Right ventricle myocardium superior (tissue), 1 donor: Measurements from ENCODE around the gene ADAMTS16. TPM values are rescaled to one million over a fixed set of nuclear protein-coding genes. Genes with fewer than 3 reads are reported as not detected.

Experiments
- ATAC-seq: fragments of 200-7000 bp; cut with Tn5 transposase; one replicate; pipeline ENCODE4 v1.9.1; 2020; ENCODE audit warnings: mild to moderate bottlenecking; ENCODE audit not compliant: poor library complexity
- DNase-seq: peaks from one replicate; pipeline ENCODE4 v3.0.0-alpha.2; 2020
- intact Hi-C: fragments of 100-400 bp; cut with DNase I; formaldehyde crosslinking; loops from one replicate; pipeline ENCODE4 v1.11.2; 2022
- total RNA-seq: library from RNA; stranded (reverse); fragmentation: NEBNext Ultra II Directional; extraction: Animal tissue kit (Norgen Biotek cat#: 25700); gene quantifications from one replicate; pipeline ENCODE4 v1.2.1, GENCODE V29; 2021
- donor health status: DM: no; HTN: yes; CAD: no; lungs with severe emphysema.

Gene ADAMTS16
- total RNA-seq, 1 donor from 2014 or later = 0.05 TPM

DNA sequence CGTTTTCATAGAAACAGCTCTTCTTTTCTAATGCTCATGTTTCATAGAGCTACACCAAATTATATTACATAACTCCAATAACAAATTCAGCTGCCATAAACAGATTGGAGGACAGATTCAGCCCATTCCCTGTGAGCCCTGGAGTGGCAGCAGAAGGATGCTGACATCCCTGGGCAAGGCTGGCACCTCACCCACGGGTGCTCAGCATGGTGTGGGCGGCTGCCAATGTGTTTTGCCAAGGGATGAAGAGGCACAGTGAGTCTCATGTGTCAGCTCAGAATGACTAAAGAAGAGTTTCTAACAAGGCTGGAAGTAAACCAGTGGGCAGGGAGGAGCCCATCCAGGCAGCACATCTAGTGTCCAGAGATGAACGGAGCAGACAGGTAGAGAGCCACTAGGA lies 155.2 kb downstream of the ADAMTS16 start:
- DNase-seq (no peak), ATAC-seq (no peak)
- intact Hi-C loops = no loop called here

DNA sequence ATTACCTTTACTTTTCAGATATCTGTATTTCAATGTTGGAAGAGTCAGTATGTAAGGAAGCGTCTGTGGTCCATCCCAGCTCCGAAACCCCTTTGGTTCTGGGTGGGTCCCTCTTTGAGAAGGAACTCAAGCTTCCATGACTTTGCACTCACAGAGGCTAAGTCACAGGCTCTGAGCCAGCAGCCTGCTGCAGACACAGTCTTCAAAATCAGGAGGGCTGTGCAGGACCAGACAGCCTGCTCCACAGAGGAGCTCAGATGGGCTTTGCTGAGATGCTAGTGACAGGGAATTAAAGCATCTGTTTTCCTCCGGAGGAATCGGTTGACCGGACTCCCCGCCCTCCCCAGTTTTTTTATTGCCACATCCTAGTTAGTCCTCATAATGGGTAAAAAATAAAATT lies 155.9 kb downstream of the ADAMTS16 start:
- intact Hi-C loops = no loop called here
- no peak for DNase-seq
- ATAC-seq = no peak

DNA sequence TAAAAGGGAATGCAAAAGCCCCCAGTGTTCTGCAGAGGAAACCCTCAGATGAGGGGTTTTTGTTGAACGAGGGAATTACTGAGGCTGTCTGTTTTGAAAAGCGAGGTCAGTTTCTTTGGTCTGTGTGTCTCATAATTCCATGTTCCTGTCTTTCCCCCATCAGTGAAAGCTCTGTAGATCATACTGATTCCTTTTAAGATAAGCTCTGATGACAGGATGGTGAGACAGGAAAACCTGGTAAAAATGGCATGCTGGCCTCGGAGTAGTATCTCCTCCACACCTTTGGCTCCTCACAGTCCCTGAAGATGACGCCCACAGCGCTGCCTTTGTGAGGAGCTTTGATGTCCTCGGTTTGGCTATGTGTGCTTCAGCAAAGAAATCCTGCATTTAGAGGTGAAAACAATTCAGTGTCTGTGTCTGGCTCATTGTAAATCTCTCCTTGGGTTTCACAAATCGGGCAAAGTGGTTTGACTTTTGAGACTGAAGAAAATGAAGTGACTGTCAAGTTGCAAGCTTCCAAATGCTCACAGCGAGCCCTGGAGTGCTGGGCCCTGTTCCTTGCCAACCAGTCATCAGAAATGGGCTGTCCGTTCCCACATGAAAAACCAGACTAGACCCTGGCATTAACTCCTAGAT lies 157.4 kb downstream of the ADAMTS16 start:
- ATAC-seq (no peak), DNase-seq (no peak)
- intact Hi-C loops = no loop called here

DNA sequence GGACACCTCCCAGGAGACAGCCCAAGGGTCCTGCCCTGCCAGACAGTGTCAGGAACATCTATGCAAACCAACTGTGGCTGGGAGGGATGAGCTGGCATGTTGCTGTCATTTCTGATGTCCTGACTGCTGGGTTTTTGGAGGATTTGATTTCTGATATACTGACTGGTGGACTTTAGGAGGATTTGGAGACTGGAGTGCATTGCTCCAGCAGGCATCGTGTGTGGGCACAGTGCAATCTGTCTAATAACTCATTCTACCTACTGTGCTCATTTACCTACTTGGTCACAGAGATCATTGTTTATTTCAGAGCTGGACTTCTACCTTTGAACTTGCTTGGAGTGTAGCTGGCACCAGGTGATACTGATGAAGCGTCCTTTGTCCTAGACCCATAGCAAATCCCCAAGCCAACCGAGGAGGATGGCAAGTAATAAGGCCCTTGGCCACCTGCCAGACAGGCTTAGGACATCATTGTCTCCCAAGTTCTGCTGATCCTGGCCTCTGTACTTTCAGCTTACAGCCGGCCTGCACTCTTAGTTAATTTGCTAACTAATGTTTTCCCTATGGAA lies 158.0 kb downstream of the ADAMTS16 start:
- ATAC-seq (no peak), DNase-seq (no peak)
- intact Hi-C loops = no loop called here

DNA sequence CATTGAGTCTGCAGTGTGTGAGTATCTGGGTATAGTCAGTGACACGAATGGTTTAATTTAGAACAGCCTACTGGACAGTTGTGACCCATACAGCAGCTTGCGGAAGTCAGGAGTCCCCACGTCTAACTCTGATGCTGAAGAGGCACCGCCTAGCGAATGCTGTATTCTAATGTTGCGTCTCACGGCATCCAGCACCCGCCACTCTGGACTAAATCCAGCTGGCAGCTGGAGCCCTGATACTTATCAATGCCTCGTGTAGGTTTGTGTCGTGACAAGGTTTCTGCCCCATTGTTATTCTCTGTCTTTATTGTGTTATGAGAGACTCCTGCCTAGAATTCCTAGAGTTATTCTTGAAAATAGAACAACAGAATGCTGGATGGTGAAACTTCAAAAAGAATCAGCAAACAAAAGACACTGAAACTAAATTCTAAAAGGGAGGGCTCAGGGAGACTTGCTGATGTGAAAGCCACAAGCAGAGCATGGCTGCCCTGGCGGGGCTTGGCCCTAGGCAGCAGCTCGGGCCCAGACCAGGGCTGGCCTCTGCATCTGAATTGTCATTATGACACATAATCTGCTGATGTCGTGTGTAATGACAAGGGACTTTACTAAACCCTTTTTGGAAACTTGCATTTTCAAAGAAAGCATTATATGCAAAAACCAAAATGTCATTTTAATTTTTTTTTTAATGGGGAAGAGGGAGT lies 158.9 kb downstream of the ADAMTS16 start:
- DNase-seq (no peak), ATAC-seq (no peak)
- intact Hi-C loops = no loop called here

DNA sequence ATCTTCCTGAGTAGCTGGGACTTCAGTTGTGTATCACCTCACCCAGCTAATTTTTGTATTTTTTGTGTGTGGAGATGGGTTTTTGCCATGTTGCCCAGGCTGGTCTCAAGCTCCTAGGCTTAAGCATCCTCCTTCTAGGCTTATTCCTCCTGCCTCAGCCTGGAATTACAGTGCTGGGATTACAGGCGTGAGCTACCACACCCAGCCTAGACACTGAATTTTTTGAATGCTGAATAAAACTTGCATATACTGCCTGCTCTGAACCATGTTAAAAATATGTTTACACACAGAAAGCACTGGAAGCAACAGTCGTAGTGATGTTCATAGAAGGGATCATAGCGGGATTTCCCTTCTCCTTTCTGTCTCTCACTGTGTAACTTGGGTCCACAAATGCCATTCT lies 161.0 kb downstream of the ADAMTS16 start:
- no peak for ATAC-seq

DNA sequence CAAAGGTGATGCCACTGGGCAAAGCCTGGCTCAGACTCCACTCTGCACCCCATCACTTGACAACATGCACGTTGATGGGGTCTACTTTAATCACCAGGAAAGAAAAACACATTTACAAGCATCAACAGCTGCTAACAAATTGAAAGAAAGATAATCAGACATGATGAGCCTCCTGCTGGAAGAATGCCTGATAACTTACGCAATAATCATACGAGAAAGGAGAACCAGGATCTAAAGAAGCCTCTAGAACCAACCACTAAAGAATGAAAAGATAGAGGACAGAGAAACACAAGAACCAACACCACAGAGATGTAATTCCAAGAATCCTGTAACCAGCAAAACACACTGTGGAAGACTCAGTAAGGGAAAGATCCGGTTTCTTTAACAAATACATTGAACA lies 162.1 kb downstream of the ADAMTS16 start:
- intact Hi-C loops = no loop called here
- no peak for ATAC-seq

More for the DNA sequence above, 161.0 kb downstream of the ADAMTS16 start:
- intact Hi-C loops = no loop called here
- no peak for DNase-seq

DNA sequence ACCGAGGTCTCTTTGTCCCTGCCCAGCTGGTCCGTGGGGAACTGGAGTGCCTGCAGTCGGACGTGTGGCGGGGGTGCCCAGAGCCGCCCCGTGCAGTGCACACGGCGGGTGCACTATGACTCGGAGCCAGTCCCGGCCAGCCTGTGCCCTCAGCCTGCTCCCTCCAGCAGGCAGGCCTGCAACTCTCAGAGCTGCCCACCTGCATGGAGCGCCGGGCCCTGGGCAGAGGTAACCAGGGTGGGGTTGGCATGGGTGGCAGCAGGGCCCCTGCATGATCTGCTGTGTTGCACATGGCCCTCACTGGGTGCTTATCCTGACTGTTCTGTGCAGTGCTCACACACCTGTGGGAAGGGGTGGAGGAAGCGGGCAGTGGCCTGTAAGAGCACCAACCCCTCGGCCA lies 163.1 kb downstream of the ADAMTS16 start:
- no peak for DNase-seq
- intact Hi-C loops = no loop called here
- no peak for ATAC-seq

More for the DNA sequence above, 162.1 kb downstream of the ADAMTS16 start:
- DNase-seq = no peak

DNA sequence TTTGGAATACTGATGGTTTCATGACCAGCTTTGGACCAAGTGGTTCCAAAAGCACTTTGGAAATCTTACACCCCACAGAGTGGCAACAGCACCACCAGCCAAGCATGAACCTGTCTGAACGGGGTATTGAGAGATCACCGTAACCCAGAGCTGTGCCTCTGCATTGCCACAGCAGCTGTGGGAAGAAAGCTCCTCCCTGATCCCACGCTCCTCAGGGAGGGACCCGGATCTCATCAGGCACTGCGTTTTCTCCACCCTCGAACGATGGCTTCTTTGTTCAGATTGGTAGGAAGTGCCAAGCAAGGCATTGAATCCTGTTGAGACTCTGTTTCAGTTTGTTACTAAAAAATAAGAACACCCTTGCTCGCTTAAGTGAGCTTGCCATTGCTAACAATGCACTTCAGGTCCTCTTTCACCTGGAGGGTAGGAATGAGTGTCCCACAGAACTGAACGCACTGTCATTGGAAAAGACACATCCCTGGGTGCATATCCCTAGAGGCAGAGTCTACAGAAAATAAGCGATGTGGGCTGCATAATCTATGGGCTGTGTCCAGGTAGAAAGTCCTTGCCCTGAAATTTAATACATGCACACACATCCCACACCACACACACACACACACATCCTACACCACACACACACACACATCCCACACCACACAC lies 164.4 kb downstream of the ADAMTS16 start:
- intact Hi-C loops = no loop called here
- ATAC-seq = no peak
- DNase-seq = no peak

DNA sequence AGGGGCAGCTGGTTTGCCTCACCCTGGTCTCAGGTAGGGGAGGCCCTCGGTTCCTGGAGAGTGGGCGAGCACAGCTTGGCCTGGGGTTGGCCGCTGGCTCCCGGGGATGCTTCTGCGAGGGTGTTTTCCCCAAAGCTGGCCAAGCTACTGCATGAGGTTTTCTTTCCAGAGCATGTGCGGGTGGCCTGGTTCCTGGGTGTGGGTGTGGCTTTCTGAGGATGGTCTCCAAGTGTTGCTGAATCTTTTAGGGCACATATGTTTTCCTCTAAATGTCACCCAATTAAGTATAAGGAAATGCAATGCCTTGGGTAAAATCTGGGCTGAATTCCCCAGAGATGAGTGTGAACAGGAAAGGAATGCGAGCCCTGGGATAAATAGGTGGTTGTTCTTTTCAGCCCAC lies 166.6 kb downstream of the ADAMTS16 start:
- intact Hi-C loops = no loop called here
- ATAC-seq (no peak), DNase-seq (no peak)

DNA sequence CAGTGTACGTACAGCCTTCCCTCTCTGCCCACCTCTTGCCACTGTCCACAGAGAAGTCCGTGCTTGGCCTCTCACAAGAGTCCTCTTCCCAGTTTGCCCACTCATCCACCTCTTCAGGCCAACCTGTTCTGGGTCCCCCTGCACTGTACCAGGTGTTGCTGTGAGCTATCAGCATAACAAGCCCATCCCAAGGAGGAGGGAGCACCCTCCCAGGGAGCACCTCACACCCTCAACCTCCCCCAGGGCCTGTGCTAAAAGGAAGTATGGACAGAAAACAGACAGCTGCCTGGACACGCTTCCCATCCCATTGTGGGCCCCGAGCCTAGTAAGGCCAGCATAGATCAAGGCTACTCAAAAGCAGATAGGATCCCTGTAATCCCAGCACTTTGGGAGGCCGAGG lies 168.2 kb downstream of the ADAMTS16 start:
- DNase-seq (no peak), ATAC-seq (no peak)
- intact Hi-C loops = no loop called here

DNA sequence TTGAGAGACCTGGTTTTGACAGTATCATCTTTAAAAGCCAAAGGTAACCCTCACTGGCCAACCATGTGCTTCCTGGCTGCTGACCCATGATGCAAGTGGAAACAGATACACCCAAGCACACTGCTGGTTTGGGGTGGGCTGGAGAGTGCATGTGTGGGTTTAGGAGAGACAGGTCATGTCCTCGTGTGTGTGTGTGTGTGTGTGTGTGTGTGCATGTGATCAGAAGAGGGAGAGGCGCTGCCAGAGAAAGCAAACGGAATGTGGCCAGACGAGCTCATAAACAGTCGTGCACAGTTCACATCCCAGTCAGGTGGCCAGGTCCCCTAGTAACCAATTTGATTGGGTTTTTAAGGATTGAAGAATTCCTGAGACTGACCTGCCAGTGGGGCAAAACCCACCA lies 169.5 kb downstream of the ADAMTS16 start:
- no peak for DNase-seq
- intact Hi-C loops = no loop called here
- no peak for ATAC-seq

DNA sequence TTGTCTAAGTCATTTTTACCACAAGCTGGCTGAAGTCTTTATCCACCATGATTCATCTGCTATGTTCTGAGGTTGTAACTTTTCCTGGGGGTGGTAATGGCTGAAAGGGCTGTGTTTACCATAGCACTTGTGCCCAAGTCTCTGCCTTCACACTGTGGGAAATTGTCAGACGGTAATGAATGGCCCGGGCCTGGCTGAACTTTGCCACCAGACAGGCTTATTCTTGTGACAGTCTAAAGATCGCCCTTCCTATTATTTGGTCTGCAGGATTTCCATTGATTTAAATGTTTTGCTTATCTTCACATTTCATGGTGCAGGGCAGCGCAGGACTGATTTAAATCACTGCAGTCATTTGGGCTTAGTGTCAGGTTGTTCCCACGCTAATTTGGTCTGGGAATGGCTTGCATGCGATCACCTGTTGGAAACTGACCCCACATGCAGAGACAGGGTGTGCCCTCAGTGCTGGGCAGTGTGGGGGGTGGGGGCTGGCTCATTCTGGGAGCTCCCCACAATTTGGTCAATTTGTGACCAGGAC lies 173.0 kb downstream of the ADAMTS16 start:
- ATAC-seq = no peak
- intact Hi-C loops = no loop called here
- no peak for DNase-seq

DNA sequence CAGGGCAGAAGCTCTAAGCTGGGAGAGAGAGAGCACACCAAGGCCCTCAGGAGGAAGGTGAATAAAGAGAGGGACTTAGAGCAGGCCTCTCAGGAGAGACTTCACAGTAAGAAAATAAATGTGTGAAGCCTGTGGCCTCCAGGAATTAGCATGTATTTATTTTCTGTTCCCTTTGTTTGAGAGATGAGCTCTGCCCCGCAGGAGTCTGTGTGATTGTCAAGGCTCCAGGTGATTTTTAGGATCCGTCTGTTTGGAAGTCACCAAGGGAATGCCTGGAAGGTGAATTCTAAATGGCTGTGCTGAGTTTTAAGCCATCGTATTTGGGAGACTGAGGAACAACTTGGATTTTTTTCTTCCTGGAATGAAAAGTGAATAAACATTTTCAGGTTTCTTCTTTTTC lies 174.0 kb downstream of the ADAMTS16 start:
- ATAC-seq (no peak), DNase-seq (no peak)
- intact Hi-C loops = no loop called here

DNA sequence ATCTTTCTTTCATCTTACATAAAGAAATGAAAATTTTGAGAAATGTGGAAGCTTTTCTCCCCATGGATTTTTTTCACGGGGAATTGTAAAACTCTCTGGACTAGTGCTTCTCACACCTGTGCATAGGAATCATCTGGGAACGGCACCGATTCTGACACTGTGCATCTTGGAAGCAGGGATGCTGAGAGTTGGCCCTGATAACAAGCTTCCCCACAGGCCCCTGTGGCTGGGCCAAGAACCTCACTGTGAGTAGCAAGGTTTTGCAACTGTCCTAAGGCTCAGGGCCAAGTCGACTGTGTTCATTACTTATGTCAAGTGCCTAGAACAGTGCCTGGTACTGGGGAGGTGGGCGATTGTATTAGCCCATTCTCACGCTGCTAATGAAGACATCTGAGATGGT lies 174.5 kb downstream of the ADAMTS16 start:
- ATAC-seq (no peak), DNase-seq (no peak)
- intact Hi-C loops = no loop called here

DNA sequence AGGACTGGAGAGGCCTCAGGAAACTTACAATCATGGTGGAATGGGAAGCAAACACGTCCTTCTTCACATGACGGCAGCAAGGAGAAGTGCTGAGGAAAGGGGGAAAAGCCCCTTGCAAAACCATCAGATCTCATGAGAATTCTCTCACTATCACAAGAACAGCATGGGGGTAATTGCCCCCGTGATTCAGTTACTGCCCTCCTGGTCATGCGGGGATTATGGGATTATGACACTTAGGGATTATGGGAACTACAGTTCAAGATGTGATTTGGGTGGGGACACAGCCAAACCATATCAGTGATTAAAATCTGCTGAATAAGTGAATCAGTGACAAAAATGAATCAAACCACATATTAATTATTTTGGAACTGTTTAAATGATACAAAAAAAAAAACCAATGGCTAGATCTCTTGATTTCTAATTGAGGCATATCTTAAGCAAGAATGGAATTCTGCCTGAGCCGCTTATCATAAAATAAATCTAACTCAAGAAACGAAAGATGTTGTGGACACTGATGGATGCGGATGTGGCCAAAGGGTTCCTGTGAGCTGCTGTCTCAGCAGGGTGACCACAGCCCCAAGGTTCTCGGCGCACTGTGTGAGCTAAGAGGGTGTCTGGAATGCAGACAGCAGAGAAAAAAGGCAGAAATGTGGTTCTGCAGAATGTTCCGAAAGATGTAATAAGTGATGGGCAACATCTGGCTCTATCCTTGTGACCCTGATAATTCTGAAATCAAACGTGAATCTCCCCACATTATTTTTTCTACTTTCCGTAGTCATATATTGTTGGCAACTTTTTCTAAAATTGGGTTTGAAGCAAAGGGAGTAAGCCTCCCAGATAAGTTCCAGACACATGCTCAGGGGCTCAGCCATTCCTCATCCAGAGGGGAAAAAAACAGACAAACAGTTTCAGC lies 175.2 kb downstream of the ADAMTS16 start:
- DNase-seq (no peak), ATAC-seq (no peak)
- intact Hi-C loops = no loop called here

DNA sequence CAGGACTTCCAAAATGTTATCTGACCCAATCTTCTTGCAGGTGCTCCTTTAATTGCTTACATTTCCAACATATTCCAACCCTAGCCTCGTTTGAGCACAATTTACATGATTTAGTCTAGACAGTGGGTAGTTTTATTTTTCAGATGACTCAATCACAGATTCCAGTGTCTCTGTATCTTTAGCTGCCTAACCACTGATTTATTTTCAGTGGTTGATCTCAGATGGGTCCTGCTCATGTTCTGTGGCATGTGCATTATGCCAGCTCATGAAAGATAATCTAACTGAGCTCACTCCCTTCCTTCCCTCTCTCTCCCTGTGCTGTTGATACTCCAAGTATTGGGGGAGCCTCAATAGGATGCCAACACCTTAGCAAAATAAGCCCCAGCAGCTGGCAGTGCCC lies 176.2 kb downstream of the ADAMTS16 start:
- no peak for ATAC-seq
- no peak for DNase-seq
- intact Hi-C loops = no loop called here

DNA sequence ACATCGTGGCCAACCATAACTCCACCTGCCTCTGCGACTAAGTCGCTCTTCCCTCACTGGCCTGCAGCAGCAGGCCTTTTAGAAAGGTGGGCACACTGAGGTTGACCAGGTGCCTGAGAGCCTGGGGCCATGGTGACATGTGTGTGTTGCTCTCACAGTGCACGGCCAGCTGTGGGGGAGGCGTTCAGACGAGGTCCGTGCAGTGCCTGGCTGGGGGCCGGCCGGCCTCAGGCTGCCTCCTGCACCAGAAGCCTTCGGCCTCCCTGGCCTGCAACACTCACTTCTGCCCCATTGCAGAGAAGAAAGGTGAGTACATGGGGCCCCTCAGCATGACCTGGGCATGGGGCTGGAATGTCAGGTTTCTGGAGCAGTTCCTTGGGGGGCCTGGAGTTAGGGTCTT lies 177.8 kb downstream of the ADAMTS16 start:
- DNase-seq (no peak), ATAC-seq (no peak)
- intact Hi-C loops = no loop called here
